H4 (cell line): Measurements from ENCODE around the gene SH3BP5L. TPM values are rescaled to one million over a fixed set of nuclear protein-coding genes. Genes with fewer than 3 reads are reported as not detected.

Source experiments
- DNase-seq: peaks from one replicate; pipeline ENCODE4 v3.0.0-alpha.2; 2015; ENCODE audit warnings: low spot score
- total RNA-seq: library from RNA; depleted of rRNA; stranded (reverse); fragments of >200 nt; shearing (Covaris generic); gene quantifications from 2 replicates; pipeline ENCODE4 v1.2.3, GENCODE V29; 2014; rRNA removed

SH3BP5L gene
- total RNA-seq, 1 experiment from 2014 or later, result 9.1 TPM

DNA sequence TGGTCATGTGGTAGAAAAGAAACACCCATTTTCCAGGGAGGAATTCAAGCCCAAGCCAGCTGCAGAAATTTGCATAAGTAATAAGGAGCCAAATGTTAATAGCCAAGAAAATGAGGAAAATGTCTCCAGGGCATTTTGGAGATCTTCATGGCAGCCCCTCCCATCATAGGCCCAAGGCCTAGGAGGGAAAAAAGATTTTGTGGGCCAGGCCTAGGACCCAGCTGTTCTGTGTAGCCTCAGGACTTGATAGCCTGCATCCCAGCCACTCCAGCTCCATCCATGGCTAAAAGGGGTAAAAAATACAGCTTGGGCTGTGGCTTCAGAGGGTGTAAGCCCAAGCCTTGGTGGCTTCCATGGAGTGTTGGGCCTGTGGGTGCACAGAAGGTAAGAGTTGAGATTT lies 48.7 kb downstream of the SH3BP5L start:
- DNase-seq, result no peak

DNA sequence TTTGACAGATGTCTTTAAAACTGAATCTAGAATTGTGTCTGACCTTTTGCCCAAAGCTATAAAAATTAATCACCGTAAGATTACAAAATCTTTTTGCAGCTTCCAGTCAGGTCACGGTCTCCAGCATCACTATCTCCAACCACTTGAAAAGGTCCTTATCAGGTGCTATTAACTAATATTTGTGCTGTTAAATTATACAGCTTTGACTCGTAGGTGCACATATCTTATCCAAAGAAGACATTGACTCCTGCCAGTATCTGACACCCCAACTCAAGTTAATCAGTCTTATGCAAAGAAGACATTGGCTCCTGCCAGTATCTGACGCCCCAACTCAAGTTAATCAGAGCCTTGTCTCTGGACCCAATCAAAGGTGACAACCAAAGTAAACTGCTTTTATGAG lies 50.3 kb downstream of the SH3BP5L start:
- no peak for DNase-seq

Other genes starting within 250 kb of the SH3BP5L start
- not detected in 2 replicates for gene OR2T10, start 228.2 kb downstream of the SH3BP5L start, total RNA-seq
- not detected in 2 replicates for gene OR2T11, start 190.8 kb downstream of the SH3BP5L start, total RNA-seq
- not detected in 2 replicates for gene OR2T35, start 180.6 kb downstream of the SH3BP5L start, total RNA-seq
- not detected in 2 replicates for gene OR2T27, start 170.4 kb downstream of the SH3BP5L start, total RNA-seq
- gene OR14I1, start 123.1 kb downstream of the SH3BP5L start, total RNA-seq, result not detected in 2 replicates
- 3.3 and 5.1 TPM in 2 replicates for gene LYPD8, start 70.2 kb downstream of the SH3BP5L start, total RNA-seq
- gene ZNF672, start 12.3 kb upstream of the SH3BP5L start, total RNA-seq, result 14.4 and 14.7 TPM in 2 replicates
- gene ZNF692, start 33.2 kb upstream of the SH3BP5L start, total RNA-seq, result 5.2 and 5.3 TPM in 2 replicates
- gene PGBD2, start 80.3 kb upstream of the SH3BP5L start, total RNA-seq, result 8.3 and 9.6 TPM in 2 replicates